GM21390 (cell line): Measurements from ENCODE around the gene EXOC3L4.
"Not testable (repeated sequence)": the region's sequence is repeated elsewhere in the genome, so short reads cannot be mapped to it uniquely, and the experiment has no call there.

ENCODE experiments used
- ATAC-seq: cut with Tn5 transposase; IDR thresholded peaks from one replicate; pipeline ENCODE4 v1.9.1; 2021; ENCODE audit not compliant: unreplicated experiment

Gene EXOC3L4

DNA sequence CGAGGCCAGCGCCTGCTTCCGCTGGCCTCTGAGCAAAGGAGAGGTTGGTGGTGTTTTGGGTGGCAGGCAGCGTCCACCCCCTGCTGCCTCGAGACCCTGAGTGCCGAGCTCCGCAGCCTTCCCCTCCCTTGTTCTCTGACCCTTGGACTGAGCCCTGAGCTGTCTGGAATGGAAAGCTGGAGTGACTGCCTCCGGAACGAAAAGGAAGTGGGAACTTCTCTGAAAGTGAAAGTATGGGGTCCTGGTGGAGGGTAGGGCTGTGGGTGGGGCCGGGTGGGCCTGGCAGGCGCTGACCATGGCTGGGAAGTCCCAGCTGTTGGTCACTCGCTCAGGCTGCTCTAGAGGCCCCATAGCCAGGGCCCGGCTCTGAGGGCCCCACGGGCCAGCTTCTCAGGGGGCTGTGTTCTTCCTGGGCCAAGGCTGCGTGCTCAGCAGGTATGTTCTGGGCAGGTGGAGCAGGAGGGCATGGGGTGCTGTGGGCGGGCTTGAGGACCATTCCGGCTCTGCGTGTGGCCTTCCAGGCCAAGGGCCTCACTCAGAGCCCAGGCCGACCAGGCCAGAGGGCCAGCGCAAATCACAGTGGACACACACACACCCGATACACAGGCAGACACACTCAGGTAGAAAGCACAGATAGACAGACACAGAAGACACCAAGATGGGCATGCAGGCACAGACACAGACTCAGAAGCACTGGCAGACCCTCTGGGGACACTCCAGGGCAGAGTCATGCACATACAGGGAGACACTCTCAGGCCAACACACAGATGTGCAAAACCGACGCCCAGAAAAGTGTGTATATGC lies at the start of gene EXOC3L4:
Gene EXOC3L4 (plus strand): TSS at position 320 of the 804 bp plus-strand sequence. CDS start 5,495 bp downstream, outside the sequence.
- no peak for ATAC-seq

- ATAC-seq: no peak
Observed at GRCh38 chr14:103045371-103045869, 49.1 kb upstream of the EXOC3L4 start.

DNA sequence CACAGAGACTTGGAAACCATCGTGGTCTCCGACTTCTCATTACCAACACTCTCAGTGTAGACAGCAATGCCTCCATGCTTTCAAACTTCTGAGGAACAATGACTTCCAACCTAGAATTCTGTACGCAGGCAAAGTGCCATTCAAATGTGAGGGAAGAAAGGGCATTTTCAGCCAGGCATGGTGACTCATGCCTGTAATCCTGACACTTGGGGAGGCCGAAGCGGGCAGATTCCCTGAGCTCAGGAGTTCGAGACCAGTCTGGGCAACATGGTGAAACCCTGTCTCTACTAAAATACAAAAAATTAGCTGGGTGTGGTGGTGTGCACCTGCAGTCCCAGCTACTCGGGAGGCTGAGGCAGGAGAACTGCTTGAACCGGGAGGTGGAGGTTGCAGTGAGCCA lies 47.1 kb upstream of the EXOC3L4 start:
- not testable (repeated sequence) for ATAC-seq

DNA sequence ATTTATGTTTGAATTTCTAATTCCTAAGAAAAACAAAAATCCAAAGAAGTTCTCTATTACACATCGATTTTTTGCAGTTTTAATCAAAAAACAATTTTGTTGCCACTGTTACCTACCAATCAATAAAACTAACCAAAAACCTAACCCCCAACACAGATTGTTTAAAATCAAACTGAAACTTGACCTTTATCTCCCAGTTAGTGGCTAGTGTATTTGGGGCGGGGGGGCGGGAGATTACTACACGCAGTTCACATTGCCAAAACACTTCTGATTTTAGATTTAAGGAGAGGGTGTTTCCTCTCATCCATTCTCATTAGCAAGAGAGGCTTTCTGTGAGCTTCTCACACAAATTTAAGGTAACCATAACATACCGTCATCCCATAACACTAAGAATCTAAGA lies 43.6 kb upstream of the EXOC3L4 start:
- no peak for ATAC-seq

GRCh38 chr14:103052407-103052806 lies 42.1 kb upstream of the EXOC3L4 start:
- no peak for ATAC-seq

GRCh38 chr14:103055695-103056094 lies 38.8 kb upstream of the EXOC3L4 start:
- no peak for ATAC-seq

- no peak for ATAC-seq
Observed at GRCh38 chr14:103056322-103057027, 38.0 kb upstream of the EXOC3L4 start.

- no peak for ATAC-seq
Observed at GRCh38 chr14:103057028-103057371, 37.5 kb upstream of the EXOC3L4 start.

GRCh38 chr14:103057372-103058163 lies 37.0 kb upstream of the EXOC3L4 start, which contains the start of gene CDC42BPB:
Gene CDC42BPB, minus strand, starts transcription at chr14:103057549. Its CDS starts 376 bp downstream, at chr14:103057173.
- ATAC-seq: no peak

DNA sequence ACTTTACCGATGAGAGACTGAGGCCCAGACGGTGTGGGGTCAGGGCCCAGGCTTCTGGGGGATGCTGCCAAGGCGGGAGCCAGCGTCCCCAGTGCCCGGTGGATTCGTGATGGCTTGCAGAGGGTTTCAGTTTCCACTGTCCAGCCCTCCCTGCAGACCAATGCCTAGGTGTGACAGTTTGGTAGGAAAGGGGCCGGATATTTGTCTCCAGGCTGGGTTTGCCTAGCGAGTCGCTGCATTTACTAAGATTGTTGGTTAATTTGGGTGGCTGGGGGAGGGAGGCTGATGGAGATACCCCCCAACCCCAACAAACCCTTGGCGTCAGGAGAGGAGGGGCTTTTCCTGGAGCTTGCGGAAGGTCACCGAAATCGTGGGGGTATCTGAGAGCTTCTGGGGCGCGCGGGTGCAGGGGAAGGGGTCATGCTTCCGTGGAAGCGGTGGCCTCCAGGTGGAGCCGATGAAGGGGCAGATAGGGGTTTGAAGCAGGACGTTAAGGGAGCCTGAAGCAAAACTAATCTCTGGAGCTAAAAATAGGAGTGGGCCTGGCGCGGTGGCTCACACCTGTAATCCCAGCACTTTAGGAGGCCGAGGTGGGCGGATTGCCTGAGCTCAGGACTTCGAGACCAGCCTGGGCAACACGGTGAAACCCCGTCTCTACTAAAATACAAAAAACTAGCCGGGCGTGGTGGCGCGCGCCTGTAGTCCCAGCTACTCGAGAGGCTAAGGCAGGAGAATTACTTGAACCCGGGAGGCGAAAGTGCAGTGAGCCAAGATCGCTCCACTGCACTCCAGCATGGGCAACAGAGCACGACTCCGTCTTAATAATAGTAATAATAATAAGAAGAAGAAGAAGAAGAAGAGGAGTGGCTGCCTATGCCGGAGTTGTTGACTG lies 36.1 kb upstream of the EXOC3L4 start:
- no peak for ATAC-seq

DNA sequence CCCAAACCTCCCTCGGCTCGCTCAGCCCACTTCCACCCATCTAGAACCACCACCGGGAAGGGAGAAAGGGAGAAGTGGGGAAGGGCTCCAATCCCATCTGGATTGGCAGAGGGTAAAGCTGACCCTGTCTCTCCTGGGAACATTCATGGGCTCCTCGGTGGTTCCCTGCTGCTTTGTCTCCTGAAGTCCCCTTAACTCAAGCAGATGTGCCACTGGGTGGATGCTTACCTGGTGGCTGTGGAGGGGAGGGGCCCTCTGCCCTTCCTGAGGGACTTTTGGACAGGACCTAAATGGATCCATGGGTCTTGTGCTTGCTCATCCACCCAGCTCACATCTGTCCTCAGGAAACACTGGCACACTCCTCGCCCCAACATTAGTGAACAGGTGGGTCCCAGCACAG lies 35.0 kb upstream of the EXOC3L4 start:
- ATAC-seq: no peak

DNA sequence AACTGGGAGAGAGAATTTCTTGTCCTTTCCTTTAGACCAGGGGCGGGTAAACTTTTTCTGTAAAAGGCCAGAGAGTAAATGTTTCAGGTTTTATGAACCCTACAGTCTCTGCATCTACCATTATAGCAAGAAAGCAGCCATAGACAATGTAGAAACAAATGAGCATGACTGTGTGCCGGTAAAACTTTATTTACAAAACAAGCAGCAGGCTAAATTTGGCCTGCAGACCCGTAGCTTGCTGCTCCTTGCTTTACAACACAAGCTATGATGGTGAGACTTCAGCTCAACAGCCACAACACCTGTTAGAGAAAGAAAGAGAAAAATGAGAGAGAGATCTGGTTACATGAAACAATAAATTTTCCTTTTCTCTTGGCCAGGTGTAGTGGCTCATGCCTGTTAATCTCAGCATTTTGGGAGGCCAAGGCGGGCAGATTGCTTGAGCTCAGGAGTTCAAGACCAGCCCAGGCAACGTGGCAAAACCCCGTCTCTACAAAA lies 33.0 kb upstream of the EXOC3L4 start:
- ATAC-seq: no peak

- ATAC-seq: no peak
Observed at GRCh38 chr14:103064436-103064835, 30.1 kb upstream of the EXOC3L4 start.

DNA sequence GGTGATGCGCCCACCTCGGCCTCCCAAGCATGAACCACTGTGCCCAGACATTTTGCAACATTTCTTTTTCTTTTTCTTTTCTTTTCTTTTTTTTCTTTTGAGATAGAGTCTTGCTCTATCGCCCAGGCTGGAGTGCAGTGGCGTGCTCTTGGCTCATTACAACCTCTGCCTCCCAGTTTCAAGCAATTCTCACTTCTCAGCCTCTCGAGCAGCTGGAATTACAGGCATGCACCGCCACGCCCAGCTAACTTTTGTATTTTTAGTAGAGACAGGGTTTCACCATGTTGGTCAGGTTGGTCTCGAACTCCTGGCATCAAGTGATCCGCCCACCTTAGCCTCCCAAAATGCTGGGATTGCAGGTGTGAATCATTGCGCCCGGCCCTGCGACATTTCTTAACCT lies 29.5 kb upstream of the EXOC3L4 start:
- no peak for ATAC-seq

GRCh38 chr14:103065861-103066260 lies 28.7 kb upstream of the EXOC3L4 start:
- no peak for ATAC-seq

DNA sequence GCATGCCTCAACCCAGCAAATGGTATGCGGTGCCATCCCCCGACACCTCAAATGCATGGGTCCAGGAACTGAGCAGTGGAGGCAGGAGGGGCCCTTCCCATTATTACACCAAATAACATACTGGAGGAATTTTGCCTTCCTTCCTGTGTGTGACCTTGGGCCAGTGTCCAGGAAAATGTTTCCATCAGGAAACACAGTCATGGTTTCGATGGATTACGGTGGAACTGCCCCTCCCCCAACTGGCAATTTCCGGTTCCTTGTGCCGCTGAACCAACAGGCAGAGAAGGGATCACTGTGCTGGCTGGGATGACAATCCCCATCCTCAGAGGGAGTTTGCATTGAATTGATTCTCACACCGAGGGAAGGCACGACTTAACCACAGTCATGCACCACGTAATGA lies 28.1 kb upstream of the EXOC3L4 start:
- no peak for ATAC-seq

GRCh38 chr14:103067231-103067954 lies 27.1 kb upstream of the EXOC3L4 start:
- ATAC-seq: no peak

GRCh38 chr14:103068351-103069073 lies 26.0 kb upstream of the EXOC3L4 start:
- no peak for ATAC-seq
